MM.1S (cell line): ENCODE results near the gene BAIAP2L2.

Source experiments
- EZH2 ChIP-seq: fragments of 300-600 bp; sonication (generic); optimal IDR thresholded peaks from 2 replicates; pipeline ENCODE3; 2017; ENCODE audit warnings: low read depth, mild to moderate bottlenecking, antibody characterized with exemption, low read length, mixed read lengths
- EZH2phosphoT487 ChIP-seq: fragments of 300-600 bp; sonication (generic); IDR thresholded peaks from 2 replicates; pipeline ENCODE4 v1.6.1; 2018; ENCODE audit warnings: antibody characterized with exemption, low read length
- TF ChIP-seq, protein P1 (sequence below): fragments of 300-600 bp; sonication (generic); IDR thresholded peaks from 2 replicates; pipeline ENCODE4 v1.5.1; 2016; ENCODE audit warnings: antibody characterized with exemption, low read length, mixed read lengths

DNA sequence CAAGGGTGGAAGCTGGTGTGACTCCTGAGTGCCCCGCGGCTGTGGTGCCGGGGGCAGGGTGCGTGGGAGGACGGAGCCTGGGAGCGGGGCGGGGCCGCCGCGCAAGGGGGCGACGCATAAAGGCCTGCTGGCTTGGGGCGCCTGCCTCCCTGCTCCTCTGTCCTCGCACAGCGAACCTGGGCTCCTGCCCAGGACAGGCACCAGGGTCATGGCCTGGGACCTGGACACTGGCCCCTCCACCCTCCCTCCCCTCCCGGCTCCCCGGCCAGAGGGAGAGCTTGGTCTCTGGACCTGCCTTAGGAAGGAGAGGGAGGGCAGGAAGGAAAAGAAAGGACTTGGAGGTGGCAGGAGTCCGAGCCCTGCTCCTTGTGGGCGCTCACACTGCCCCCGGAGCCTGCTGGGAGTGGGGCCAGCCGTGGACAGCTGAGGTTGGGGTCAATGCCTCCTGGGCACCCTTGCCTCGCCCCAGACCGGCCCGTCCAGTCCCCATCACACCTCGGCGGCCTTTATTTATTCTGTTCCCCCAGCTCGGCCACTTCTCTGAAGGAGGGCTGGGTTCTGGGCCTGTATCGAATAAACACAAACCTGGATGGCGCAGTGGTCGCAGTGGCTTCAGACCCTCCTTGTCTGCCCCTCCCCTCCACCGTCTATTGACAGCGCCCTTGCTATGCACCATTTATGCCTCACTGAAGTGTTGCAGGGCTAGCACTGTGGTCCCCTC is 35.2 kb downstream of the BAIAP2L2 start:
- TF ChIP-seq, protein P1, sequence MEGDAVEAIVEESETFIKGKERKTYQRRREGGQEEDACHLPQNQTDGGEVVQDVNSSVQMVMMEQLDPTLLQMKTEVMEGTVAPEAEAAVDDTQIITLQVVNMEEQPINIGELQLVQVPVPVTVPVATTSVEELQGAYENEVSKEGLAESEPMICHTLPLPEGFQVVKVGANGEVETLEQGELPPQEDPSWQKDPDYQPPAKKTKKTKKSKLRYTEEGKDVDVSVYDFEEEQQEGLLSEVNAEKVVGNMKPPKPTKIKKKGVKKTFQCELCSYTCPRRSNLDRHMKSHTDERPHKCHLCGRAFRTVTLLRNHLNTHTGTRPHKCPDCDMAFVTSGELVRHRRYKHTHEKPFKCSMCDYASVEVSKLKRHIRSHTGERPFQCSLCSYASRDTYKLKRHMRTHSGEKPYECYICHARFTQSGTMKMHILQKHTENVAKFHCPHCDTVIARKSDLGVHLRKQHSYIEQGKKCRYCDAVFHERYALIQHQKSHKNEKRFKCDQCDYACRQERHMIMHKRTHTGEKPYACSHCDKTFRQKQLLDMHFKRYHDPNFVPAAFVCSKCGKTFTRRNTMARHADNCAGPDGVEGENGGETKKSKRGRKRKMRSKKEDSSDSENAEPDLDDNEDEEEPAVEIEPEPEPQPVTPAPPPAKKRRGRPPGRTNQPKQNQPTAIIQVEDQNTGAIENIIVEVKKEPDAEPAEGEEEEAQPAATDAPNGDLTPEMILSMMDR = no peak
- TF ChIP-seq EZH2 (no peak), EZH2phosphoT487 (no peak)
